HG02943 (cell line): ENCODE data around the gene SLAMF6.
"Not testable (repeated sequence)": the region's sequence is repeated elsewhere in the genome, so short reads cannot be mapped to it uniquely, and the experiment has no call there.

Experiments
- ATAC-seq: cut with Tn5 transposase; IDR thresholded peaks from one replicate; pipeline ENCODE4 v1.9.1; 2021; ENCODE audit warnings: mild to moderate bottlenecking, low read depth, moderate library complexity; ENCODE audit not compliant: unreplicated experiment

The SLAMF6 gene

GRCh38 chr1:160544647-160545046 is 21.6 kb upstream of the SLAMF6 start:
- ATAC-seq: no peak

GRCh38 chr1:160542303-160542945 is 19.4 kb upstream of the SLAMF6 start:
- ATAC-seq: no peak

GRCh38 chr1:160541622-160542302 is 18.7 kb upstream of the SLAMF6 start:
- no peak for ATAC-seq

- ATAC-seq: no peak
These were observed 17.8 kb upstream of the SLAMF6 start for GRCh38 chr1:160540859-160541233.

- ATAC-seq: peak; percentile 81
These were observed 17.2 kb upstream of the SLAMF6 start for GRCh38 chr1:160539990-160540858.

GRCh38 chr1:160539684-160539989 is 16.6 kb upstream of the SLAMF6 start:
- ATAC-seq: no peak

GRCh38 chr1:160538985-160539651 is 16.1 kb upstream of the SLAMF6 start:
- no peak for ATAC-seq

GRCh38 chr1:160537714-160538665 is 14.9 kb upstream of the SLAMF6 start:
- no peak for ATAC-seq

- no peak for ATAC-seq
These were observed 12.0 kb upstream of the SLAMF6 start for GRCh38 chr1:160534823-160535605.

- ATAC-seq: not testable (repeated sequence)
These were observed 9.4 kb upstream of the SLAMF6 start for GRCh38 chr1:160532557-160532813.

GRCh38 chr1:160531809-160532556 is 8.9 kb upstream of the SLAMF6 start:
- not testable (repeated sequence) for ATAC-seq

GRCh38 chr1:160529401-160529952 is 6.4 kb upstream of the SLAMF6 start:
- ATAC-seq: not testable (repeated sequence)

GRCh38 chr1:160523789-160524188 is 734 bp upstream of the SLAMF6 start:
- not testable (repeated sequence) for ATAC-seq

- ATAC-seq: no peak
These were observed 919 bp downstream of the SLAMF6 start for GRCh38 chr1:160522136-160522535.

GRCh38 chr1:160521554-160521953 is 1.5 kb downstream of the SLAMF6 start:
- ATAC-seq: no peak

- no peak for ATAC-seq
These were observed 2.1 kb downstream of the SLAMF6 start for GRCh38 chr1:160520999-160521398.

GRCh38 chr1:160520582-160520981 is 2.5 kb downstream of the SLAMF6 start:
- no peak for ATAC-seq

- ATAC-seq: no peak
These were observed 3.2 kb downstream of the SLAMF6 start for GRCh38 chr1:160519642-160520435.
